GM18861 (cell line): Measurements from ENCODE around the gene NDUFAB1.
A peak's percentile ranks its signal among the peaks of the same experiment; 100 is the strongest.
"Not testable (repeated sequence)": the region's sequence is repeated elsewhere in the genome, so short reads cannot be mapped to it uniquely, and the experiment has no call there.

Experiments used
- ATAC-seq: cut with Tn5 transposase; IDR thresholded peaks from one replicate; pipeline ENCODE4 v1.9.1; 2021; ENCODE audit not compliant: unreplicated experiment

Gene NDUFAB1

DNA sequence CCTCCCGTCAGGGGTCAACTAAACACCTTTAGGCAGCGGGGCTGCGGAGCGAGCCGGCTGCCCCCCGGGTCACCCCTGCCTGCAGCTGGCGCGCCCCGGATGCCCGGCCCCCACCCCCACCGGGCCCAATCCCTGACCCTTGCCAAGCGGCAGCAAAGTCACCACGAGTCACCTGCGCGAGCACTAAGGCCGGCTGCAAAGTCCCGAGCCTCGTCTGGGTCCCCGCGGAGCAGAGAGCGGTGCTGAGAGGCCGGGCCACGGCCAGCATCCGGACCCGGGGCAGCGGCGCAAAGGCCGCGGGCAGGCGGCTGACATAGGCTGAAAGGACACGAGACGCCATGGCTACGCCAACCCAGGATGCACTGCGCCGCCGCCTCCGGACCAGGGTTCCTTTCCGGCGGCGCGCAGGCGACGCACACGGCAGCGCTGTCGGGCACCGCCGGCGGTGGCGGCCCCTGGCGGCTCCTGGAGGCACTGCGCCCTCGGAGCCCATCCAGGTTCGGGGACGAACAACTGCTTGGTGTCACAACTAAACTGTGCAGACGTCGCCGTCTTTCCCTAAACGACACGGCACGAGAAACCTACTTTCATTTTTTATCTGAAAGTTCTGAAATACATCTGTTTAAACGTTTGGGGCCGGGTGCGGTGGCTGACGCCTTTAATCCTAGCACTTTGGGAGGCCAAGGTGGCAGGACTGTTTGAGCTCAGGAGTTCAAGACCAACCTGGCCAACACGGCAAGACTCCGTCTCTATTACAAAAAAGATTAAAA is at the start of gene NDUFAB1:
Gene NDUFAB1, minus strand, starts transcription at position 366 of the 770 bp plus-strand sequence. Its CDS starts 26 bp downstream, at position 340.
- peak; percentile 84 for ATAC-seq

DNA sequence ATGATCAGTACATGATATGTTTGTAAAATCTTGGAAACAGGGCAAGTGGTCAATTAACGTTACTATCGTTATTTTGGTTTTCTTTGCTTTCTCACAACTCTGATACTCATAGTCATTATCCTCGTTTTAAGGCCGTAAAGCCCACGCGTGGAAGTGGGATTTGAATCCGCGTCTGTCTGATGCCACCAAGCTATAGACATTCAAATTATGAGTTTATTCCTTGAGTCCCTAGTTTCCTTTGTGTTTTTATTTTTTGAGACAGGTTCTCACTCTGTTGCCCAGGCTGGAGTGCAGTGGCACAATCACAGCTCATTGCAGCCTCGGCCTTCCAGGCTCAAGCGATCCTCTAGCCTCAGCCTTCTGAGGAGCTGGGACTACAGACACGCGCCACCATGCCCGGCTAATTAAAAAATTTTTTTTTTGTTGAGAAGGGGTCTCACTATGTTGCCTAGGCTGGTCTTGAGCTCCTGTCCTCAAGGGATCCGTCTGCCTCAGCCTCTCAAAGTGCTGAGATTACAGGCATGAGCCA is 46.2 kb upstream of the NDUFAB1 start:
- no peak for ATAC-seq

DNA sequence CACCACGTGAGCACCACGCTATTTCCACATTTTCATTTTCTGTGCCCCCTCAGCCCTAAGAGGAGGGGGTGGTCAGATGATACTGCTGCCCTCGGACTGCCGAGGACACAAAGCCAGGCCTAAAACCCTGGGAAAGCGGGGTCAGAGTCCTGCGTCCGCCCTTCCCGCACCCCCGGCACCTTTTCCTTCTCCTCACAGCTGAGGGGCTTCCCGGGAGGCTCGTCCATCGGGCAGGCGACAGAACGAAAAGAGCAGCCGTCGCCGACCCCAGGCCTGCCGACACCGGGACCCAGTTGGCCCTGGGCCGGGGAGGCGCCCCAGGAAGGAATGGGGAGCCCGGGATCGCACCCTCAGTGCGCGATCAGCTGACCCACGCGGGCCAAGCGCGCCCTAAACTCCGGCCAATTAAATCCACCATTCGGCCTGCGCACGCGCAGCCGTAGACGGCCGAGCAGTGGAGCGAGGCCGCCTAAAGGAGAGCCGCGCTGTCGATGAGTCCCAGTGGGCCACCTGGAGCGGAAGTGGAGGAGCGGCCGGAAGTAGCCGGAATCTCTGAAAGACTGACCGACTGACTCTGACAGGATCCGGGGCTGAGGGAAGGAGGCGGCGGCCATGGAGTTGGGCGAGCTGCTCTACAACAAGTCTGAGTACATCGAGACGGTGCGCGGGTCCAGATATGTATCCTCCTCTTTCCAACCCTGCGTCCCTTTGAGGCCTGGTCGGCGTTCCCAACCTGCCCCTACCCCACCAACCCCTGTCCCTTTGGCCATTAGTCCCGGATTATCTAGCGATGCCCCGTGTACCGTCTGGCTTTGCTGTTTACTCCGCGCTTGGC is 45.0 kb upstream of the NDUFAB1 start, which contains the start of the genes DCTN5 and PALB2:
Gene DCTN5, plus strand, starts transcription at position 536 of the 835 bp plus-strand sequence. Its CDS starts 77 bp downstream, at position 613.
Gene PALB2, minus strand, starts transcription at position 380 of the 835 bp plus-strand sequence. Its CDS starts 153 bp downstream, at position 227.
- ATAC-seq: peak; percentile 98

DNA sequence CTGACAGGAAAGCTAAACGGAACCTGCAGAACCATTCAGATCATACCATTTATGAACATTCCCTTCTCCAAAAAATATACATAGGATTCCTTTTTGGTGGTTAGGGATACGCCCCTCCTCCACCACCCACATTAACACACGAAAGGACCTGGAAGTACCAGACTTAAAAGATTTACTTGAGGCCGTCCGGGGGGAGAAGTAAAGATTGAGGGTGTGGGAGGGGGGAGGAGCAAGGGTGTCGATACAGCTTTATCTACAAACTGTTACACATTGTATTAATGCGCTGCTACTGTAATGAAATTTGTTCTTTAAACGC is 44.5 kb upstream of the NDUFAB1 start:
- no peak for ATAC-seq

DNA sequence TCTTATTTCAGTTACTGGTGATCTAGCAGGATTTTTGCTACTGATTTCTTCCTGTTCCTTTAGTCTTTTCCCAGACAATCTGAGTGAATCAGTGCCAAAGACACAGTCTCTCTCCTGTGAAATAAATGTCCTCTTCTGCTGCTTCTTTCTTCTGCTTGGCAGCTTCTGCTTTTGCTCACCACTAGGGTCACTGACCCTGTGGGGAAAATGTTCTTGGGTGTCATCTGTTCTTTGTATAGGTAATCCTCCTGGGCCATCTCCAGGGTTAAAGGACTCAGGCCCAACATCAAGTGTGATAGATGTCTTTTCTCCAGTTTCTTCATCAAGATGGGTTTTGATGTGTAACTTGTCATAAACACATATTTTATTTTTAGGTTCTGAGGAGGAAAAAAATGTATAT is 39.8 kb upstream of the NDUFAB1 start:
- no peak for ATAC-seq

DNA sequence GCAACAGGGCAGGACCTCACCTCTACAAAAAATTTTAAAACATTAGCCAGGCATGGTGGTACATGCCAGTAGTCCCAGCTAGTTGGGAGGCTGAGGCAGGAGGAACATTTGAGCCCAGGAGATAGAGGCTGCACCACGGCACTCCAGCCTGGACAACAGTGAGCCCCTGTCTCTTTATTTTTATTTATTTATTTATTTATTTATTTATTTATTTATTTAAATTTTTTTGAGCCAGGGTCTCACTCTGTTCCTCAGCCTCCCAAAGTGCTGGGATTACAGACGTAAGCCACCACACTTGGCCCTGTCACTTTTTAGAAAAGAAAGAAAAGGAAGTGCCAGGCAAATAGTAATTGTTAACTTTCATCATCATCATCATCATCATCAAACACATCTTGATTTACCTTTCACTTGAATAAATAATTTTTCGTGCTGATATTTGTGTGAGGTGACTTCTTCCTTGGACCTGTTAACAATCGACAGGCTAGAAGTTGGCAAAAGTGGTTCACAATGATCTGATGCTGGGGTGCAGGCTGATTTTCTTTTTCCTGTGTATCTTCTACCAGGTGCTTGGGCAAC is 38.4 kb upstream of the NDUFAB1 start:
- ATAC-seq: no peak

DNA sequence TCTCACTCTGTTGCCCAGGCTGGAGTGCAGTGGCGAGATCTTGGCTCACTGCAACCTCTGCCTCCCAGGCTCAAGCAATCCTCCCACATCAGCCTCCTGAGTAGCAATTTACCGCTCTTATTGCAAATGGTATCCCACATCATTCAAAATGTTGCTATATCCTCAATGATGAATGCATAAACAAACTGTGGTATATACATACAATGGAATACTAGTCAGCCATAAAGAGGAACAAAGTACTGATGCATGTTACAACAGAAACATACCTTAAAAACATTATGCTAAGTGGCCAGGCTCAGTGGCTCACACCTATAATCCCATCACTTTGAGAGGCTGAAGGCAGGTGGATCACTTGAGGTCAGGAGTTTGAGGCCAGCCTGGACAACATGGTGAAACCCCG is 35.8 kb upstream of the NDUFAB1 start:
- not testable (repeated sequence) for ATAC-seq

DNA sequence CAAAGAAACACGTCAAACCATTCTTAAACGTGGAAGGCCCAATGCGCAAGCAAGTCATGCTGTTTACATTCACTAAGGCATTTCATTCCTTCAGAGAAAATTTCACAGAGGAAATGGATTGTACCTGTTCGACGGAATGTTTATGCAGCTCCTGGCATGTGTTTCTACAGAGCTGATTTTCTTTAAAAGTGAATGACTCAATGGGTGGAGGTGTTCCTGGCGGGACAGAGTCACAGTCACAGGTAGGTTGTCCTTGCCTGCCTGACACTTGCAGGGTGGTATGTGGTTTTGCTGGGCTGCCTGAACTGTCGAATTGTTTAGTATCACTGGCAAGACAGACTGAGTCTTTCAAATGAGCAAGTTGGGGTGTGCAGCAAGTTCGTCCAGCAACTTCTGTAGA is 33.4 kb upstream of the NDUFAB1 start:
- ATAC-seq: no peak

DNA sequence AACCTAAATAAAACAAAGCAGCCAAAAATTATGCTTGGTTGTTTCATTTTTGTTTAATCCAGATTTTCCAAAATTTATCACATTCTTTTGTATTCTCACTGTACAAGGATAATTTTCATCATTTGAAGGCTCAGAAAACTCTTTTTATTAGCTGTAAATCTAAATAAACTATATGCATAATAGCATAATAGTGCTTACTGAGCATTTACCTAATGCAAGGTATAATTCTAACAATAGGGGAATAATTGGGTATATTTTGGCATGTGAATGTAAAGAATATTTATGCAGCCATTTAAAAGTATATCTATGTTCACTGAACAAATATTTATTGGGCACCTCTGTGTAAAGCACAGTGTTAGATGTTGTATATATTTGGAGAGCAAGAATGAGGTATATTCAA is 28.0 kb upstream of the NDUFAB1 start:
- no peak for ATAC-seq

DNA sequence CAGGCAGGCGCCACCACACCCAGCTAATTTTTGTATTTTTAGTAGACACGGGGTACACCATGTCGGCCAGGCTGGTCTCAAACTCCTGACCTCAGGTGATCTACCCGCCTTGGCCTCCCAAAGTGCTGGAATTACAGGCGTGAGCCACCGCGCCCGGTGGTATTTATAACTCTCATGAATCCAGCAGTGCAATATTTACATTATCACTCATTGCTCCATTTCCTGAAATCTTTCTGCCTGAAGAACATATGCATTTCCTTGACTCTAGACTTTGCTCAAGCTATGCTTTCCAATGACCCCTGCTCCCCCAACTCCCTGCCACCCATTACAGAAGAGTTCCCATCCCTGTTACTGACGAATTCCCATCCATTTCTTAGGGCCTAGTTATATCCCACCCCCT is 19.7 kb upstream of the NDUFAB1 start:
- no peak for ATAC-seq

DNA sequence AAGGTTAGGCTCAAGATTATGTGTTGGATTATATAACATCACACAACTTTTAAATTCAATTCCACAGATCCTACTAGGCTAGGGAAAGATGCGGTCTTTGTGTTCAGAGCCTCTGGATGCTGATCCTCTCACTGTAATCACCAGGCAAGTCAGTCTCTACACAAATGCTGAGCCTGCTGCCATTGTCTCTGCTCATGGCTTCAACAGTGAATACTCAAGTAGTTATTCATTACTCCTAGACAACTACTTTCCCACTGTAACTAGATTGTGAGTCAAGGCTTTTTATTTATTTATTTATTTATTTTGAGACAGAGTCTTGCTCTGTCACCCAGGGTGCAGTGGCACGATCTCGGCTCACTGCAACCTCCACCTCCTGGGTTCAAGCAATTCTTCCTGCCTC is 15.8 kb upstream of the NDUFAB1 start:
- ATAC-seq: no peak

DNA sequence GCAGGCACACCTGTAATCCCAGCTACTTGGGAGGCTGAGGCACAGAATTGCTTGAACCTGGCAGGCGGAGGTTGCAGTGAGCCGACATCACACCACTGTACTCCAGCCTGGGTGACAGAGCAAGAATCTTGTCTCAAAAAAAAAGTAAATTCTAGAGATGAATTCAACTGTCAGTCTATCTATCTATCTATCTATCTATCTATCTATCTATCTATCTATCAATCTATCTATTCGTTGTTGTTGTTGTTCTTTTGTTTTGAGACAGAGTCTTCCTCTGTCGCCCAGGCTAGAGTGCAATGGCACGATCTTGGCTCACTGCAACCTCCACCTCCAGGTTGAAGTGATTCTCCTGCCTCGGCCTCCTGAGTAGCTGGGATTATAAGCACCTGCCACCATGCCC is 14.8 kb upstream of the NDUFAB1 start:
- not testable (repeated sequence) for ATAC-seq

DNA sequence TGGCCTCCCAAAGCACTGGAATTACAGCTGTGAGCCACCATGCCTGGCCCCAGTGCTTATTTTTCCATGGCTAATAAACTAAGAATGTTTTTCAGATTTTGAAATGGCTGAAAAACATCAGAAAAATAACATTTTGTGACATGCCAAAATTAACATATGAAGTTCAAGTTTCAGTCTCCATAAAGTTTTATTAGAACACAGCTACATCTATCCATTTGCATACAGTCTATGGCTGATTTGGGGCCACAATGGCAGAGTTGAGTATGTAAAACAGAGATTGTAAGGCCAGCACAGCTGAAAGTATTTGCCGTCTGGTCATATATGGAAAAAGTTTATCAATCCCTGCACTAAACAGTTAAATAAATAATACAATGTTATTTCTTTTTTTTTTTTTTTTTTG is 13.8 kb upstream of the NDUFAB1 start:
- no peak for ATAC-seq

DNA sequence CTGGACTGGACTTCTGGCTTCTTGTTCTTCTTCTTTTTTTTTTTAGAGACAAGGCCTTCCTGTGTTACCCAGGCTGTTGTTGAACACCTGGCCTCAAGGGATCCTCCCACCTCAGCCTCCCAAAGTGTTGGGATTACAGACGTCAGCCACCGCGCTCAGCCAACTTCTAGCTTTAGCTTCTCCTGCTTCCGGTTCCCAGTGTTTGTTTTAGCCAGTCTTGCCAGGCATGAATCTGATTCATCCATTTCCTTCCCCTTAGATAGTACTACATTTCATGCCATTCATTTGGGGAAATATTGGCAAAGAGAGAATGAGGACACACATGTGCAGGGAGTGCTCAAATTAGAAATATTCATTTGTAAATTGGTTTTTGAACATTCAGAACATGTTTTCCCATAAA is 12.1 kb upstream of the NDUFAB1 start:
- no peak for ATAC-seq

DNA sequence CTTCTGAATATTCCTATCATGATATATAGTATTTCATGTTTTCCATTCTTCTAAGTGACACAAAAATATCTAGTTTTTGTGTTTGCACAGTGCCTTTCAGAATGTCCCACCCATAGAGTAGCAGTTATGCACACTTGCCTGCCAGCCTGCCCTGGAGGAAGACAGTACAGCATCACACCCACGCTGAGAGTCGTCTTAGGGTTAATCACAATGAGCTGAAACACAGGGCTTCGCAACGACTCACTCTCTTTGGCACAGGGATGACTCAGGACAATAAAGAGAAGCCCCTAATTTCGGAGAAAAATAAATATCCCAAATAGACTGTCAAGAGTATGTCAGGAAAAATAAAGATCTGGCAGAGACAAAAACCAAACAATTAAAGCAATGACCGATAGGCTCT is 11.6 kb upstream of the NDUFAB1 start:
- no peak for ATAC-seq

DNA sequence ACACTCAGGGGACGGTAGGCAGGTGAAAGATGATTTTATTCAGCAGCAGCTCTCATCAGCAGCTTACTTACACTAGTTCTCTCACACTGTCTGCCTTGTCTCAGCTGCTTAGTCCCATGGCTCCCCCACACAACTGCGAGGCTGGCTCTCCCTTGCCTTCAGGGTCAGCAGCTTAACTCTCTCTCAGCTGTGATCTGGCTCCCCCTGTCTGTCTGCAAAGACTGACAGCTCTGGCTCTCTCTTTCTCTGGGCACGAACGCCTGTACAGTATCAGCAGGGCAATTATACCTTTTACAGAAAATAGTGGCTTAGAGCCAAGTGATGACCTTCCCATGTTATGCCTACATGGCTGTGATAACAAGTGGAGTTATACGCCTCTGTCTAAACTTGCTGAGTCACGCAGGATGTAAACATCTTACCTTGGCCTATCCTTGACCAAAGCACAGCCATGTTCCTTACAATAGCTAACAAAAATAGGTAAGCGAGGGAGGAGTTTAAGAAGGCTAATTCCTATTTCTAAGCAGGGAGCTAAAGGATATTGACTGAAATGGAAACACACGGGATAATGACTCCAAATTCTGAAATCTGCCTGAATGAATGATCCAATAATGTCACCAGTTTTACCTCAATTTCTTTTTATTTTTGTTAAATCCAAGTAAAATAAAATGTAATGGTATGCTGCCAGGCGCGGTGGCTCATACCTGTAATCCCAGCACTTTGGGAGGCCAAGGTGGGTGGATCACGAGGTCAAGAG is 1.1 kb upstream of the NDUFAB1 start:
- ATAC-seq: peak; percentile 38

DNA sequence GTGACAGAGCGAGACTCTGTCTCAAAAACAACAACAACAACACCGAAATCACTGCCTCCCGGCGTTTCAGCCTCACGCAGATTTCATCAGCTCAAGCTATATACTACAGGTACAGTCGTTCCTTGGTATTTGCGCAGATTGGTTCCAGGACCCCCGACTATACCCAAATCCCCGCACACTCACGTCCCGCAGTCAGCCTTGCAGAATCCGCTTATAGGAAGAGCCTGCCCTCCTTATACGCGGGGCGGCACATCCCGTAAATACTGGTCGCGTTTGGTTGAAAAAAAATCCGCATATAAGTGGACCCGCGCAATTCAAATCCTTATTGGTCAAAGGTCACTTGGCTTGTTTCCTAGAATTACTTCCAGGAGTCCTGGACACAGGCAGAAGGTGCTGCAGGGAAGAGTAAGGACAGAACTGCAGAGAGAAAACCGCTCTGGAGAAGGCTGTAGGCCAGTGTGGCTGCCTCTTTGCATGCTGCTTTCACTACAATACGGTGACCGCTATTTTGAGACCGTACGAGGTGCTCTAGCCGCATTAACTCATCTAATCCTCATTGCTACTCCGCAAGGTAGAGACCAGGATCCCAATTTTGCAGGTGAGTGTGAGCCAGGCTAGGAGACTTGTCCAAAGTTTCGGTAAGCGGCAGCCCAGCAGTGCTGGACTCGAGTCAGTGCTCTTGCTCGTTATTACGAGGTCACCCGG is 718 bp downstream of the NDUFAB1 start:
- peak; percentile 2 for ATAC-seq

DNA sequence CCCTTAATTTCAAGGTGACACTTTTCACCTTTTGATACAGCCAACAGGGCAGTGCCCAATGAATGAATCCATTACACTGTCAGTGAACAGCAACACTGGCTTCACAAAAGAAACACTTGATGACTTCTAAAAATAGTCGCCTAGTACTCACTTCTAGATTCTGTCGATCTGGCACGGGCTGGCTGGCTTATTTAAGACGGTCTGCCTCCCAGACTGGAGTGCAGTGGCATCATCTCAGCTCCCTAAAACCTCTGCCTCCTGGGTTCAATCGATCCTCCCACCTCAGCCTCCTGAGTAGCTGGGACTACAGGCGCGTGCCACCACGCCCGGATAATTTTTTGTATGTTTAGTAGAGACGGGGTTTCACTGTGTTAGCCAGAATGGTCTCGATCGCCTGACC is 1.9 kb downstream of the NDUFAB1 start:
- no peak for ATAC-seq

DNA sequence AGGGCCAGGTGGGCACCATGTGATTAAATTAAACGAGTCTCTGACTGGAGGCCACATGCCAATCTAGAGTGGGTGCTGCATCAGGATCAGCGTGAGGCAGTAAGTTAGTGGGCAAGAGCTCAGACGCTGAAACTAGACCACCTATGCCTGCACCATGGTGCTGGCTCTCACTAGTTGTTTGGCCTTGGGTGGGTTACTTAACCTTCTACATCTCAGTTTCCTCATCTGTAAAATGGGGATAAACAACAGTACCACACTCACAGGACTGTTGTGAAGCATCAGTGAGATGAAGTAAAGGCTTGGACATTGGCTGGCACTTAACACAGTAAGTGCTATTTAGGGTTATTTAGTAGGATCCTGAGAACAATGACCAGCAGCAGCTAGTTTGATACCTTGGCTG is 5.9 kb downstream of the NDUFAB1 start:
- no peak for ATAC-seq

DNA sequence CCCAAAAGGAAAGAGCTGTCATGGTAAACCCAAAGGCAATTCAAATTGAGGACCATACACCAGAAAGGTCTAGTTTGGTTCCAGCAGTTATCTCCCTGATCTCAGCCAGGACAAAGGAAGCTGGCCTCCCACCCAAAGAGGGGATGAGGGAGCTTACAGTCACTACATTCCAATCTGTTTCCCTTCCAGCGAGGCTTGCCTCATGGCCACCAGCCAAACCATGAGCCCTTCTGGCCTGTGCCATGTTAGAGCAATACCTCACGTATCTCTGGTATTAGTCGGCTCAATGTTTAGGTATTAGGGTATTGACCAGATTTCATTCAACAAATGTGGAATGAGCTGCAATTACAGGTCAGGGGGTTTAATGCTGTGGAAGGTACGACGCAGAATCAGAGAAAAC is 8.4 kb downstream of the NDUFAB1 start:
- ATAC-seq: no peak
